Jurkat, Clone E6-1 (cell line): ENCODE measurements around the gene VIT.

Experiments
- DNase-seq: peaks from one replicate; pipeline ENCODE4 v3.0.0-alpha.2; 2011; ENCODE audit warnings: low read depth, low spot score
- H3K4me3 ChIP-seq: 2 replicates; pipeline ENCODE4 v1.5.1; 2011; ENCODE audit warnings: mild to moderate bottlenecking, low read length, control low read depth, moderate library complexity

The VIT gene

GRCh38 chr2:36705326-36706020 lies 9.0 kb downstream of the VIT start:
- H3K4me3 ChIP-seq: no peak overlapping the region
- DNase-seq: no peak

- H3K4me3 ChIP-seq: no peak overlapping the region
- no peak for DNase-seq
These were observed 9.7 kb downstream of the VIT start for GRCh38 chr2:36706021-36706876.

- DNase-seq: no peak
- H3K4me3 ChIP-seq: no peak overlapping the region
These were observed 10.5 kb downstream of the VIT start for GRCh38 chr2:36707050-36707449.

- DNase-seq: no peak
- no peak overlapping the region for H3K4me3 ChIP-seq
These were observed 11.7 kb downstream of the VIT start for GRCh38 chr2:36708041-36708741.

- no peak overlapping the region for H3K4me3 ChIP-seq
- no peak for DNase-seq
These were observed 14.5 kb downstream of the VIT start for GRCh38 chr2:36710858-36711515.

- DNase-seq: no peak
- H3K4me3 ChIP-seq: no peak overlapping the region
These were observed 15.3 kb downstream of the VIT start for GRCh38 chr2:36711741-36712314.

GRCh38 chr2:36713310-36713709 lies 16.8 kb downstream of the VIT start:
- DNase-seq: no peak

GRCh38 chr2:36716111-36716510 lies 19.6 kb downstream of the VIT start:
- no peak overlapping the region for H3K4me3 ChIP-seq
- no peak for DNase-seq

More at GRCh38 chr2:36713310-36713709, 16.8 kb downstream of the VIT start:
- H3K4me3 ChIP-seq: no peak overlapping the region

- no peak for DNase-seq
These were observed 21.2 kb downstream of the VIT start for GRCh38 chr2:36717603-36718266.

GRCh38 chr2:36727550-36727949 lies 31.0 kb downstream of the VIT start:
- H3K4me3 ChIP-seq: no peak overlapping the region
- DNase-seq: no peak

More at GRCh38 chr2:36717603-36718266, 21.2 kb downstream of the VIT start:
- no peak overlapping the region for H3K4me3 ChIP-seq

GRCh38 chr2:36729067-36729466 lies 32.6 kb downstream of the VIT start:
- H3K4me3 ChIP-seq: no peak overlapping the region
- no peak for DNase-seq

GRCh38 chr2:36731941-36732672 lies 35.6 kb downstream of the VIT start:
- DNase-seq: no peak
- no peak overlapping the region for H3K4me3 ChIP-seq

GRCh38 chr2:36732673-36733036 lies 36.1 kb downstream of the VIT start:
- H3K4me3 ChIP-seq: no peak overlapping the region
- DNase-seq: no peak

GRCh38 chr2:36733215-36733614 lies 36.7 kb downstream of the VIT start:
- no peak overlapping the region for H3K4me3 ChIP-seq
- DNase-seq: no peak

- no peak for DNase-seq
- H3K4me3 ChIP-seq: no peak overlapping the region
These were observed 37.8 kb downstream of the VIT start for GRCh38 chr2:36734304-36734703.

- no peak overlapping the region for H3K4me3 ChIP-seq
- no peak for DNase-seq
These were observed 40.7 kb downstream of the VIT start for GRCh38 chr2:36737131-36737750.

GRCh38 chr2:36740061-36740460 lies 43.6 kb downstream of the VIT start:
- DNase-seq: no peak
- no peak overlapping the region for H3K4me3 ChIP-seq
